Glutamatergic neuron (in vitro differentiated cells): ENCODE measurements around the gene TAS2R41. TPM values are rescaled to one million over a fixed set of nuclear protein-coding genes. Genes with fewer than 3 reads are reported as not detected.
"Not testable (repeated sequence)": the region's sequence is repeated elsewhere in the genome, so short reads cannot be mapped to it uniquely, and the experiment has no call there.

Source experiments
- DNase-seq: peaks from one replicate; pipeline ENCODE4 v3.0.0; 2022
- H3K27ac Mint-ChIP-seq: one replicate; pipeline ENCODE4 v1.8.0; 2020; ENCODE audit warnings: mild to moderate bottlenecking, mixed read lengths, inconsistent platforms; ENCODE audit not compliant: unreplicated experiment
- H3K27me3 Mint-ChIP-seq: one replicate; pipeline ENCODE4 v1.8.0; 2020; ENCODE audit warnings: mild to moderate bottlenecking, moderate library complexity, mixed read lengths, inconsistent platforms; ENCODE audit not compliant: unreplicated experiment
- H3K36me3 Mint-ChIP-seq: one replicate; pipeline ENCODE4 v1.8.0; 2020; ENCODE audit warnings: mild to moderate bottlenecking, mixed read lengths, inconsistent platforms; ENCODE audit not compliant: unreplicated experiment
- H3K4me1 Mint-ChIP-seq: one replicate; pipeline ENCODE4 v1.8.0; 2020; ENCODE audit warnings: mild to moderate bottlenecking, low read depth, mixed read lengths, inconsistent platforms; ENCODE audit not compliant: unreplicated experiment
- H3K4me3 Mint-ChIP-seq: one replicate; pipeline ENCODE4 v1.8.0; 2020; ENCODE audit warnings: mild to moderate bottlenecking, mixed read lengths, inconsistent platforms; ENCODE audit not compliant: unreplicated experiment
- H3K9me3 Mint-ChIP-seq: one replicate; pipeline ENCODE4 v1.8.0; 2020; ENCODE audit warnings: mild to moderate bottlenecking, moderate library complexity, mixed read lengths, inconsistent platforms; ENCODE audit not compliant: unreplicated experiment
- CTCF ChIP-seq: fragments of 200-600 bp; sonication (generic); IDR thresholded peaks from one replicate; pipeline ENCODE4 v1.5.0; 2021; ENCODE audit not compliant: partially characterized antibody, unreplicated experiment
- total RNA-seq: library from RNA; stranded (reverse); fragmentation: NEBNext Ultra II Directional; extraction: Animal tissue kit (Norgen Biotek cat#: 25700); gene quantifications from one replicate; pipeline ENCODE4 v1.2.1, GENCODE V29; 2021; ENCODE audit not compliant: unreplicated experiment

Gene TAS2R41
- total RNA-seq, 1 donor from 2014 or later = not detected

GRCh38 chr7:143518941-143519340 is 41.3 kb downstream of the TAS2R41 start:
- no peak overlapping the region for H3K4me3 Mint-ChIP-seq
- H3K9me3 Mint-ChIP-seq = no peaks in the 10 kb centered on the region
- no peaks in the 10 kb centered on the region for H3K27me3 Mint-ChIP-seq
- no peak for TF ChIP-seq CTCF
- no peaks in the 10 kb centered on the region for H3K36me3 Mint-ChIP-seq
- DNase-seq = no peak
- no peak overlapping the region for H3K27ac Mint-ChIP-seq
- no peaks in the 10 kb centered on the region for H3K4me1 Mint-ChIP-seq

GRCh38 chr7:143519411-143520131 is 41.9 kb downstream of the TAS2R41 start:
- no peak for DNase-seq
- Mint-ChIP-seq H3K27me3 (no peaks in the 10 kb centered on the region), H3K4me1 (no peaks in the 10 kb centered on the region), H3K36me3 (no peaks in the 10 kb centered on the region), H3K27ac (no peak overlapping the region), H3K4me3 (no peak overlapping the region), H3K9me3 (no peaks in the 10 kb centered on the region)
- no peak for TF ChIP-seq CTCF

GRCh38 chr7:143522309-143522916 is 44.7 kb downstream of the TAS2R41 start:
- DNase-seq, H3K9me3 Mint-ChIP-seq, H3K36me3 Mint-ChIP-seq, H3K27me3 Mint-ChIP-seq, H3K4me1 Mint-ChIP-seq, H3K4me3 Mint-ChIP-seq, H3K27ac Mint-ChIP-seq: not testable (repeated sequence)

Other genes starting within 250 kb of the TAS2R41 start
- 48.6 TPM for gene GSTK1, start 214.4 kb upstream of the TAS2R41 start, total RNA-seq
- gene TMEM139, start 192.9 kb upstream of the TAS2R41 start, total RNA-seq = not detected
- gene CASP2, start 189.5 kb upstream of the TAS2R41 start, total RNA-seq = 59.2 TPM
- 0.56 TPM for gene CLCN1, start 161.8 kb upstream of the TAS2R41 start, total RNA-seq
- 111 TPM for gene FAM131B, start 115.2 kb upstream of the TAS2R41 start, total RNA-seq
- gene ZYX, start 96.5 kb upstream of the TAS2R41 start, total RNA-seq = 163 TPM
- gene EPHA1, start 69.0 kb upstream of the TAS2R41 start, total RNA-seq = 4.7 TPM
- gene TAS2R60, start 34.4 kb upstream of the TAS2R41 start, total RNA-seq = not detected
- not detected for gene CTAGE15, start 93.9 kb downstream of the TAS2R41 start, total RNA-seq
- 0.78 TPM for gene TCAF2, start 143.1 kb downstream of the TAS2R41 start, total RNA-seq